GM19025 (cell line): ENCODE results near the gene GNL3.
"Not testable (repeated sequence)": the region's sequence is repeated elsewhere in the genome, so short reads cannot be mapped to it uniquely, and the experiment has no call there.

ENCODE experiments used
- ATAC-seq: cut with Tn5 transposase; IDR thresholded peaks from one replicate; pipeline ENCODE4 v1.9.1; 2021; ENCODE audit warnings: mild to moderate bottlenecking, low read depth, moderate library complexity; ENCODE audit not compliant: unreplicated experiment

GNL3 gene

DNA sequence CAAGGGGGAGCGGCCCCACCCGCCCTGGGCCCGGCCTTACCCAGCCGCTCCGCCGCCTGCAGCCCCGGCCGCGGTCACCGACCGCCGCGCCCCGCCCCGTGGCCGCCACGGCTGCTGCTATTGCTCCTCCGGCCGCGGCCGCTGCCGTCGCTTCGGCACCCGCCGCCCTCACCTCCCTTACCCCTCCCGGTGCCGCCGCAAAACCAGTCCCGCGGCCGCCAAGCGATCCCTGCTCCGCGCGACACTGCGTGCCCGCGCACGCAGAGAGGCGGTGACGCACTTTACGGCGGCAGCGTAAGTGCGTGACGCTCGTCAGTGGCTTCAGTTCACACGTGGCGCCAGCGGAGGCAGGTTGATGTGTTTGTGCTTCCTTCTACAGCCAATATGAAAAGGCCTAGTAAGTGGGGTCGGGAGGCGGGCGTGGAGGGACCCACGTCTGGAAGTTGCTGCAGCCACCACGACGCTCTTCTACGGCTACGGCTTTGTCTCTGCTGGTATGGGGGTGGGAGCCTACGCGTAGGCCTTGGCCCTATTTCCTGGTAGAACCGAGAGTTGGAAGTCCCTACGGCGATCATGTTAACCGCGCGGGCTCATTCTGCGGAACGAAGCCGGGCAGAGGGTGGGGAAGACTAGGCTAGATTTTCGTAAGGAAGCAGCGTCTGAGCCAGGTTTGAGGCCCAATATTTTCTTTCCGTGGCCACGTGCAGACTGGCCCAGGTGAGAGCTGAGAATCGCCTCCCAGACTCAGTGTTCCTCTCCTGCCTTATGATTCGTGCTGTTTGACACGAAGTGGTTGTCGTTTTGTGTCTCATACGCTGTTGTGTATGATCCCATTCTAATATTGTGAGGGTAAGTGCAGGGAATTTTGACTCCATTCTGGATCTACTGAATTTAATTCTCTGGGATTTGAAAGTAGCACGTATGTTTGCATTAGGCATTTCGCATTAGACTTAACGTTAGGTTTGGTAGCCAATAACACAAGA lies at the start of gene GNL3, which contains the start of gene PBRM1:
Gene GNL3 (plus strand): TSS at position 324 of the 983 bp plus-strand sequence. CDS start 61 bp downstream, at position 385.
Gene PBRM1 (minus strand): TSS at position 205 of the 983 bp plus-strand sequence.
- peak; percentile 72 for ATAC-seq

DNA sequence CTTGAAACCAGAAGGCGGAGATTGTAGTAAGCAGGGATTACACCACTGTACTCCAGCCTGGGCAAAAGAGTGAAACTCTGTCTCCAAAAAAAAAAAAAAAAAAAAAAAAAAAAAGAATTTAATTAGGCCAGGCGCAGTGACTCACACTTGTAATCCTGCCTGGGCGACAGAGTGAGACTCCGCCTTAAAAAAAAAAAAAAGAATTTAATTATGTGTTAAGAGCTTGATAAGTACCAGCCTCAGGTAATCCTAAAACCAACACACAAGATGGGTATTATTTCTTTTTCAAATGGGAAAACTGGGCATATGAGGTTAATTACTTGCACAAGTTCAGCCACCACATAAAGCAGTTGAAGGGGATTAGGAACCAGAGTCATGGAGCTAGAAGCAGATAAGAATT lies 49.2 kb upstream of the GNL3 start:
- no peak for ATAC-seq

- no peak for ATAC-seq
These were observed 40.3 kb upstream of the GNL3 start for GRCh38 chr3:52645549-52645948.

GRCh38 chr3:52649461-52650210 lies 36.2 kb upstream of the GNL3 start:
- no peak for ATAC-seq

GRCh38 chr3:52650439-52650838 lies 35.4 kb upstream of the GNL3 start:
- ATAC-seq: no peak

DNA sequence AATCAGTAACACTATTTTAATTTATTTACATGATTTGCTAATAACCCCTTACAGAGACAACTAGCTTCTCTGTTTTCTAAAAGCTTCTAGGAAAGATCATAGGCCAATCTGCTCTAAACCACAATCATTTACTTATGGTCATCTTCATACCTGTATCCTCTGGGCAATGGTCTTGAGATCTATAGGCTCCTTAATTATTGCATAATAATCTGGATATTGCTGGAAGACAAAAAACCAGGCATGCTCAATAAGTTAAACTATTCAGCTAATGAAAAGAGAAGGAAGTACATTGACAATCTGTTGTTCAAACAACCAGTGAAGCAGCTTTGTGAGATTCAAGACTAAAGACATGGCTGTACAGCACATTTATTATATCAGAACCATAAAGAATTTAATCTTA lies 34.2 kb upstream of the GNL3 start:
- ATAC-seq: no peak

DNA sequence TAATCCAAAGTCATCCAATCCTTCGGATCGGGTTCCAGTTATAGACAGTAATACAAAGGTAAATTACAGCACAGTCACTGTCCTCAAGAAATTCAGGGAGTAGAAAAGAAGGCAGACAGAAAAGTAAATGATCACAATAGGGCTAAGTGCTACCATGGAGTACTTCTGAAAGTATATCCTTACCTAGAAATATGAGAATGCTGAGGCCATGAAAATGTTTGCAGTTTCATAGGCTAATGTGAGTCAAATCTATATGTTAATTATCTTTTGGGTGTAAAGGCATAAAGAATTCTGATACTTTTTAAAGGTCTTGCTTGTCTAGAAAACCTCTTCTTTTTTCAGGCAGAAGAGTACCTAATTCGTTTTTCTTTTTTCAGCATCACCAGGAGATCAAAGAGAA lies 29.9 kb upstream of the GNL3 start:
- ATAC-seq: no peak

DNA sequence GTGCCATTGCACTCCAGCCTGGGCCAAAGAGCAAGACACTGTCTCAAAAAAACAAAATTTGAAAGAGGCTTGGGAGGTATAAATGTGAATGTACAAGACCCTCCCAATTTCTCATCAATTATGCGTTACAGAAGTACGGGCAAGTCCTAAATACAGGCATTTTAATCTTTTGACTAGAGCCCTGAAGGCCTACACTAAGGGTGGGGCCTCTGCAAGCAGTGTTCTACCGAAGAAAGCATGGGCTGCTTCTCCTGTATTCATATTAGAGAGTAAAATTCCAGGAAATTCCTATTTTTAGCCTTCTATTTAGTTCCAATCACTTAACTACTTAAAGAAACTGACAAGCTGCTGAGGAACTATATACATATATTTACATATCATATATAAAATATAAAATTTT lies 25.8 kb upstream of the GNL3 start:
- no peak for ATAC-seq

DNA sequence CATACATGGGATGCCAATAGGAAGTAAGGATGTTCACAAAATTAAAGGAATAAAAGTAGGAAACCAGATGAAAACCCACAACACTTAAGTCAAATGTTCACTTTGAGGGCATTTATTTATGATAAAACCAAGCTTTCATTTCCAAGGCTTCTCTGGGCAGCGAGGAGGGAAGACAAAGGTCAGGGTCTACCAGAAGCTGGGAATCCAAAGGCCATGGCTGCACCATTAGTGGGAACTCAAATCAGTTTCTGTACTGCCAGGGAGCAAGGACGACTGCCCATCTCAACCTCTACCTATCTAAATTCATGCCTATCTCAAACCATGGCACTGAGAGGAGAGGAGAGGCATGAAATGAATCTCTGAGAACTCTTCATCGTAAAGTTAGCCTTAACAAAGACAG lies 22.7 kb upstream of the GNL3 start:
- ATAC-seq: no peak

DNA sequence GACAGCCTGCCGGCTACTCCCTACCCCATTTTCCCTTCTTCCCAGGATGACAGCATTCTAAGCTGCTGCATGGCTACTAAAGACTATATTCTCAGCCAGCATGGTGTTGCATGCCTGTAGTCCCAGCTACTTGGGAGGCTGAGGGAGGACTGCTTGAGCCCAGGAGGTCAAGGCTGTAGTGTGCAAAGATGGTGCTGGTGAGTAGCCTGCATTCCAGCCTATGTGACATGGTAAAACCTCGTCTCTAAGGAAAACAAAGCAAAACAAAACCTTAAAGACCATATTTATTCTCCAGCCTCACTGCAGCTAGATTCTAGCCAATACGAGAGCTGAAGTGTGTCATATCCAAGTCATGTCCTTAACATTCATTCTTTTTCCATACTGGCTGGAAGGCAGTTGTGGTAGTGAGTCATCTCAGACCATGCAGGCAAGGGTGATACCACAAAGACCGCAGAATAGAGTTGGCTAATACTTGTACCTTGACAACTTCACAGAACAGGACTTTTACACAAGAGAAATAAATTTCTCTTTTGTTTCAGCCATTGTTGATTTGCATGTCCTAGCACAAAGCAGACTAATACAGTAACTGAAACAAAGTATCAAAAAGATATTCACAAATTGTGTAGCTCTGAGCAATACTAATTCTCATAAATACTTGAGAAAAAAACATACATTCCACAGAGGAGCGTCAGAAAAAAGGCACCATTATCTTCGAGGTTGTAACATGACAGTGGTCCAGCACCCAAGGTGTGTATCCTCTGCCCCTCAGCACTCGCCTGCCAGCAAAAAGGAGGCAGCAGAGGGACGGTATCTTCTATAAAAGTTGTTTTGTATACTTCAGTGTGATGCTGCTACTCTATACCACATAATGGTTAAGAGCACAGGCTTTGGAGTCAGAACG lies 15.0 kb upstream of the GNL3 start:
- ATAC-seq: no peak

DNA sequence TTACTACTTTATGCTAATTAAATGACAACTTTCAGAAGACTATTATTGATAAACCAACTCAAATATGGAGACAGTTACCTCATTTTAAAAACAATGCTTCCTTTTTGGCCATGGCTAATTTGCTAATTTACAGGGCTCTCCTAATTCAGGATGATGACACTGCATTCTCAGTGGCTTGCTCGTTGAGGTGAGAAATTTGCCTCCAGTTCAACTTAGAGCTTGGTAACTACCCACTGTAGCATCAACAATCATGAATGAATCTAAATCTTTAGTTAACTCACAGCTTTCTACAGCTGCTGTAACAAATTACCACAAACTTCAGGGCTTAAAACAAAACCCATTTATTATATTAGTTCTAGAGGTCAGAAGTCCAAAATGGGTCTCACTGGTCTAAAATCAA lies 14.2 kb upstream of the GNL3 start:
- no peak for ATAC-seq

- ATAC-seq: not testable (repeated sequence)
These were observed 9.6 kb upstream of the GNL3 start for GRCh38 chr3:52676201-52676600.

DNA sequence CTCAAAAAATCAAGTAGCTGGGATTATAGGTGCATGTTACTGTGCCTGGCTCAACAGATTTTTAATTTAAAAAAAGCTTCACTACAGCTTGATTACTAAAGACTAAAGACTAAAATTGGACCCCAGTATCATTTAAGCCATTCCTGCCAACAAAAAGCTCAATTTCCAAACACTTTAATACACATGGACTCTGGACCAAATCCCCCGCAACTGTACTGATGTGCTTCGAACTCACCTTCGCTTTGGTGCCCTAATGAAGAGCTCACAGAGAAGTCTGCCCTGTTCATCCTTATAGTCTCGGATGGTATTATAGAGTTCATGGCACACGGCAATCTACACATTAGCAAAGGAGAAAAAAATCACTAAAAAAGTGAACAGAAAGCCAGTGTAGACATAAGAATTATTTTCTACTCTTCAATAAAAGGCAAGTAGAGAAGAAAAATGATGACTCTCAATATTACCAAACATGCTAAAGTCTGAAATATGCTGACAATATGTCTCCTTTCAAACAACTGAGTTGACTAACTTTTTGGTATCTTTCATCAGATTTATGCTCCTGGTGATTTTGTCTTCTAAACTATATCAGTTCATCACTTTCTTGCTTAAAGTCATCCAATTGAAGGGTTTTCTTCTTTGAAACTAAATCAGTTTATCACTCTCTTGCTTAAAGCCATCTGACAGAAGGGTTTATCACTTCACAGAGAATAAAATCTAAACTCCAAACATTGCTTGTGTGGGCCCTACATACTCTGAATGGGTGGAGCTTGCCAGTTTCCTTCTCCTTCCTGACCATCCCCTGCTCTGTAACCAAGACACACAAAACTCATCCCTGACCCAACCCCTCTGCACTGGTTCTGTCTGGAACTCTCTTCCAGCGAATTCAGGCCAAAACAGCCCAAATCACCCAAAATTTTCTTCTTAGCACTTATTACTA lies 7.3 kb upstream of the GNL3 start:
- ATAC-seq: no peak

GRCh38 chr3:52679199-52679538 lies 6.7 kb upstream of the GNL3 start:
- no peak for ATAC-seq

GRCh38 chr3:52679811-52680210 lies 6.0 kb upstream of the GNL3 start:
- no peak for ATAC-seq

- no peak for ATAC-seq
These were observed 4.2 kb upstream of the GNL3 start for GRCh38 chr3:52681596-52681995.

DNA sequence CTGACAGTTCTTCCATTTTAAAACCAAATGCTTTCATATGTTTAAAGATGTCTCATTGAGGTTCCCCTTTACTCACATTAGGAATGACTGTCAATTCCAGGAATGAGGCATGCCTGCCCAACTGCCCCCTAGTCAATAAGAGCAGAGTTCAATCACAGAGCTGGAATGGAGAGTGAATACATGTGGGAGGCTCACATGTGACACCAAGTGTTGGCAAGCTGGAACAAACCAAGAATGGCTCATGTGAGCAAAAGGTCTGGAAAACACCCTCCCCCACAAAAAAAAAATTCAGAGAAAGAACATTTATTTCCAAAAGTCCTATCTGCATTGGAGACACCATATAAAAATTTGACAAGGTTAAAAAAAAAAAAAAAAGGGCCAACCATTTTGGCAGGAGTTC lies 3.8 kb upstream of the GNL3 start:
- ATAC-seq: no peak

DNA sequence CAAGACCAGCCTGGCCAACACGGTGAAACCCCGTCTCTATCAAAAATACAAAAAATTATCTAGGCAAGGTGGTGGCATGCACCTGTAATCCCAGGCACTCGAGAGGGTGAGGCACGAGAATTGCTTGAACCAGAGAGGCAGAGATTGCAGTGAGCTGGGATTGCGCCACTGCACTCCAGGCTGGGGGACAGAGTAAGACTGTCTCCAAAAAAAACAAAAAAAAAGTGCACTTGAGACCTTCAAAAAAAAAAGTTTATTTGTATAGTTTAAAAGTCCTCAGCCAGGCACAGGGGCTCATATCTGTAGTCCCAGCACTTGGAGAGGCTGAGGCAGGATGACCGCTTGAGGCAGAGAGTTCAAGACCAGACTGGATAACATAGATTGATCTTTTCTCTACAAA lies 2.2 kb upstream of the GNL3 start:
- ATAC-seq: no peak

DNA sequence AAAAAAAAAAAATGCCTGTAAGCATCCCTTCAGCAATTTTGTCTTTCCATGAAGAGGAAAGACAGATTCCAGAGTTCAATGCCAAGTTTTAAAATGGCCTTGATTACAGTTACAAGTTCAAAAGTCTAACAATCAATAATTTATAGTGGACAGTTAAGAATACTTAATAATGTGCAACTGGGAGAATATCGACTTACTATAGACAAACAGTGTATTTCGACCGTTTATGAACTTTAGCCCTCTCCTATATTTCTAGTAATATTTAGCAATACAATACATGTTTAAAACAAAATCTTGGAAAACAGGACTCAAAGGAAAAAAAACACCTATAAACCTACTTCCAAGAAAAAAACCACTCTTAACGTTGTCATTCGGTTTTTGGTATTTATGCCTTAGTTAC lies 1.6 kb upstream of the GNL3 start:
- no peak for ATAC-seq
